Stimulated activated CD8-positive, alpha-beta memory T cell treated with anti-CD3 and anti-CD28 coated beads, Interleukin-15, amount 100 ng/mL, for 1 hour (primary cell): ENCODE results near the gene TSPAN16.

Experiments
- DNase-seq: peaks from one replicate; pipeline ENCODE4 v3.0.0-alpha.2; 2020; ENCODE audit warnings: low read depth

TSPAN16 gene, protein sequence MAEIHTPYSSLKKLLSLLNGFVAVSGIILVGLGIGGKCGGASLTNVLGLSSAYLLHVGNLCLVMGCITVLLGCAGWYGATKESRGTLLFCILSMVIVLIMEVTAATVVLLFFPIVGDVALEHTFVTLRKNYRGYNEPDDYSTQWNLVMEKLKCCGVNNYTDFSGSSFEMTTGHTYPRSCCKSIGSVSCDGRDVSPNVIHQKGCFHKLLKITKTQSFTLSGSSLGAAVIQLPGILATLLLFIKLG

DNA sequence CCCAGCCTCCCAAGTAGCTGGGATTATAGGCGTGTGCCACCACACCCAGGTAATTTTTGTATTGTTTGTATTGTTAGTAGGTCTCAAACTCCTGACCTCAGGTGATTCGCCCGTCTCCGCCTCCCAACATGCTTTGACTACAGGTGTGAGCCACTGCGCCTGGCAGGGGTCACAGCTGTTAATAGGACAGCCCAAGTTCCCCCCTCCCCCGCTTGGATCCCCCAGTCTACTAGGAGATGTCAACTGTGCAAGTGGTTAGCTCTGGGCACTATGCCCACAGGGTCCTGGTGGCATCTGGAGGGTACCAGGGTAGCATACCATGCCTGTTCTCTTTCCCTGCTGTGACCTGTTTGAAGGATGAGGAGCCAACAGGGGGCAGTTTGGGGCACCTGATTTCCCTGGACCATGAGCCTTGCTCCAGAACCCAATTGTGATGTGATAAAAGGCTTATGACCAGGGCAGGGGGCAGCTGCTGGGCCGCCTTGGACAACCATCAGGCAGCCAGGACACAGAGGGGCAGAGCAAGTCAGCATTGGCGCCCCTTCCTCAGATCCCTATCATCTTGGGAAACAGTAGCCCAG is at the start of gene TSPAN16:
Gene TSPAN16, plus strand, starts transcription at position 496 of the 581 bp plus-strand sequence. CDS start 138 bp downstream, outside the sequence.
- DNase-seq, result no peak

DNA sequence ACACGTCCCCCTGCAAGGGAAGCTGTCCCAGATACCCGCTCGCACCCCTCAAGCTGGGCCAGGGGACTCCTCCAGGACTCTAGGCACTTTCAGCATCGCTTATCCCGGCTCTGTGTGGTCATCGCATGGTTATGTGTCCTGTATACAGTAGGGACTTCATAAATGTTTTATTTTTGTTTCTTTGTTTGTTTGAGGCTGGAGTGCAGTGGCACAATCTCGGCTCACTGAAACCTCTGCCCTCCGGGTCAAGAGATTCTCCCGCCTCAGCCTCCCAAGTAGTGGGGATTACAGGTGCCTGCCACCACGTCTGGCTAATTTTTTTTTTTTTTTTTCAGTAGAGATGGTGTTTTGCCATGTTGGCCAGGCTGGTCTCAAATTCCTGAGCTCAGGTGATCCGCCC is 49.0 kb upstream of the TSPAN16 start:
- no peak for DNase-seq

DNA sequence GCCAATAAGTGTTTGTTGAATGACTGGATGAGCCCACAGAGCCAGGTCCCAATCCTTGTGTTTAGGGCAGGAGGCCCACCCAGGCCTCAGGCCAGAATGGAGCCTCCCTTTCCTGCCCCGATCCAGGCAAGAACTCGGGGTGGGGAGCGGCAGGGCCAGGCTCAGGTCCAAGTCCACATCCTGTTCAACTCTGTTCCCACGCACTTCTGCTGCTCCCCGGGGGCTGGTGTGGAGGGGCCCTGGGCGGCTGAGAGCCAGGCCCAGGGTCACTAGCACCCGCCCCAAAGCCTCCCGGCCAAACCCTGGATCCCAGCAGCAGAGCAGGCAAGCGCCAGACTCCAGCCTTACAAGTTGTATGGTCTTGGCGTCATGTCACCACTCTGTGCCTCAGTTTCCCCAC is 48.6 kb upstream of the TSPAN16 start:
- DNase-seq, result no peak

DNA sequence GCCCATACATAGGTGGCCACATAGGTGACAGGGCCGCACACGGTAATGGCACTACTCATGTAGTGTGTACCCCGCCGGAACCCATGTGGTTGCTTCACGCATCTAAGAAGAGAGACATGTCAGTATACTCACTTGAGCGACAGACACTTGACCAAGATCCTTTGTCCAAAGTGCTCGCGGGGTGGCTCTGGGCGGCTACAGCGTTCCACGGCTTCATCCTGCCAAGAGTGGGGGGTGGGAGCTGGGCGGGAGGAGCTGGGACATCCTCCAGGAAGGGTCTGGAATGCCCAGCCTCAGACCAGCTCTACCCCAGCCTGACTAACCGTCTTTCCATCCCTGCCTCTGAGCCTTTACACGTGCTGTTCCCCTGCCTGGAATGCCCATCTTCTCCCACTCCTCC is 48.0 kb upstream of the TSPAN16 start:
- DNase-seq, result no peak

DNA sequence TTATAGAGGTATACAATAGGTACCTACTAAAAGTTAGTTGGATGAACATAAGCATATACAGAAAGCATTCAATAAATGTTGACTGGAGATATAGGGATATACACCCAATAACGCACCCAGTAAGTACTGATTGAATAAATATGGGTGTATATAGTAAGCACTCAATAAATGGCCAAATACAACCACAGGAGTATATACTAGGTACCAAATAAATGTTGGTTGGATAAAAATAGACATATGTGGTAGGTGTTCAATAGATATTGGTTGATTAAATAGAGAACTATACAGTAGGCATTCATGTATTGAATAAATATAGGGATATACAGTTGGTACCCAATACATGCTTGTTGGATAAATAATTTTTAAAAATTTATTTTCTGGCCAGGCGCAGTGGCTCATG is 47.1 kb upstream of the TSPAN16 start:
- DNase-seq, result no peak

DNA sequence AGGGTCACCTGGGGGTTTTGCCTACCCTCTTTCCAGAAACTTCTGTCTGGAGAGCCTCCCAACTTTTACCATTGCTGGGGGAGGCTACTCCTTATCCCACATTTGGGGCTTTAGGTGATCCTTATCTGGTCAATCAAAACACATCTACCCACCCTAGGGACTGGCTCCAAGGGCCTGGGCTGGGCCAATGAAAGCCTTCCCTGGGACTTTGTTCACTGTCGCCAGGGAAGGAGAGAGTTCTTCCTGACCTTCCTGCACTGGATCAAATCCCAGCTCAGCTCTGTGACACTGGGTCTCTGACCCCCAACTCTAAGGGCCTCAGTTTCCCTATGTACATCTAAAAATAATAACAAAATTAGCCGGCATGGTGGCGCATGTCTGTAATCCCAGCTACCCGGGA is 44.7 kb upstream of the TSPAN16 start:
- no peak for DNase-seq

DNA sequence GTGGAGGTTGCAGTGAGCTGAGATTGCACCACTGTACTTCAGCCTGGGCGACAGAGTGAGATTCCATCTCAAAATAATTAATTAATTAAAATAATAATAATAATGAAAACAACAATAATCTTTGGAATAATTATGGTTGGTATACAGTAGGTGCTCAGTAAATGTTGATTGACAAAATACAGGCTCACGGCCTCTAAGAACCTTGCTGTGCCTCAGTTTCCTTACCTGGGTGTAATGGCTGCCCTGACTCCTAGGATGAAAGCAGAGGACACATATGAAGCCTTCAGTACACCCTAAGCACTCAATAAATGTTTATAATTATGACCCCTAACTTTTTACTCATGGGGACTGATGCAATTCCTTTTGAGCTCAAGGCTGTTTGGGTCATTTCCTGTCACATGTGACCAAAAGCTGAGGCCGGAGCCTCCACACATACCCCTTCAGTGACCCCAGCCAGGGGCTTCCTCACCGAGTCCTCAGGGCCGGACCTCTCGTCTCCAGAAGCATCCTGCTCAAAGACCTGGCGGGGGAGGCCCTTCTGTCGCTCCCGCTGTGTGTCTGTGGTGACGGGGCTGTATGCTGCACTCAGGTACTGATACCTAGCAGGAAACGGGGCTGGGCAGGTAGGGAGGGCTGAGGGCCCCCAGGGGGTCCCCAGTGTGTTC is 44.2 kb upstream of the TSPAN16 start:
- DNase-seq, result no peak

DNA sequence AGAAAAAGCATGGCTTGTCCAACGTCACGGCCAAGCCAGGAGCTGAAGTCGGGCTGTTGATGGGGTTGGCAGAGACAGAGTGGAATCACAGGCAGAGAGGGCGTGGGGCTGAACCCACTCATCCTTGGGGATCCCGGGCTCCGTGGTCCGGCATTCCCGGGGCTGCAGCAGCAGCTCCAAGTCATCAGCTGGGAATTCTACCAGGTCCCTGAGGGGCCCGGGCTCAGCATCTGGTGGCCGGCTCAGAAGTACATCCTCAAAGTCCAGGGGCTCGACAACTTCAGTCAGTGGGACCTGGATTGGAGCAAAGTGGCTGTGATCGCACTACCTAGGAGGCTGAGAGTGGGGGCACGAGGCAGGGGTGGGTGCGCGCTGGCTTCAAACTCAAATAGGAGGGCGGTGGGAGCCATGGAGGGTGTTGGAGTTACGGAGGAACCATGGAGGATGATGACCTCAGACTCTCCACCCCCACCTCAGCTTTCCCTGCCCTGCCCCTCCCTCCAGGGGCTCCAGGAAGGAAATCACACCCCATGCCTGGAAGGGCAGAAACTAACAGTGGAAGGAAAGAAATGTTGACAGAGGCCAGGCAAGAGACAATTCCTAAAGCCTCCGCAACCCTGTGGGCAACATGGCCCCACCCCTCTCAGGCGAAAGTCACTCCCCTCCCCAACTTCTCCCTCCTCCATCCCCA is 43.1 kb upstream of the TSPAN16 start:
- DNase-seq, result no peak

DNA sequence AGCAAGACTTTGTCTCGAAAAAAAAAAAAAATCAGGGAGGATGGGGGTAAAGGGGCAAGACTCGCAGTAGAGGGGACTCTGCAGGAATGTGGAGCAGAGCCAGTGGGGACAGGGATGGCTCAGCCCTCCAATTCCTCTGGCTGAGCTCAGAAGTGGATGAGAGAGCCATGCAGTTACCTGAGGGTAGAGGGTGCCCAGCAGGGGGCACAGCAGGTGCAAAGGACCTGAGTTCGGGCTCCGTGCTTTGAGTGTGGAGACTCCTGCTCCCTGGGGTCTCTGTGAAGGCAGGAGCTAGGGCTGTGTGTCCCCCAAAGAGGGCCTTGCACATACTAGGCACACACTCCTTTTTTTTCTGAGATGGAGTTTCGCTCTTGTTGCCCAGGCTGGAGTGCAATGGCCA is 41.3 kb upstream of the TSPAN16 start:
- DNase-seq, result no peak

DNA sequence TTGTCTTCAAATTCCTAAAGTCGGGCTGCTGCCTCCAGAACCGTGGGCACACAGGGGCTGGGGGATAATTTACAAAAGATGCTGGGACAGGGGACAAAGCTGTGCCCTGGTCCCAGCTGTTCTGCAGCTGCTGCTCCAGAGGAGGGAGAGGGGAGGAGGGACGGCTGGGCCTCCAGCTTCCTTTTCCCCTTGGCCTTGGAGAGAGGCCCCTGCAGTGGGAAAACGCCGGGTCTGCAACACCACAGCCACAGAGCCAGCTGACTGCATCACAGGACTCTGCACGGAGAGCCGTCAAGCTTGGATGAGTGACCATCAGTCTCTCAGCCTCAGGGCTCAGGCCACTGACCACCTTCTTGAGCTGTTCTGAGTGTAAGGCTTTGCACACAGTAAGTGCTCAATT is 39.8 kb upstream of the TSPAN16 start:
- DNase-seq, result no peak

DNA sequence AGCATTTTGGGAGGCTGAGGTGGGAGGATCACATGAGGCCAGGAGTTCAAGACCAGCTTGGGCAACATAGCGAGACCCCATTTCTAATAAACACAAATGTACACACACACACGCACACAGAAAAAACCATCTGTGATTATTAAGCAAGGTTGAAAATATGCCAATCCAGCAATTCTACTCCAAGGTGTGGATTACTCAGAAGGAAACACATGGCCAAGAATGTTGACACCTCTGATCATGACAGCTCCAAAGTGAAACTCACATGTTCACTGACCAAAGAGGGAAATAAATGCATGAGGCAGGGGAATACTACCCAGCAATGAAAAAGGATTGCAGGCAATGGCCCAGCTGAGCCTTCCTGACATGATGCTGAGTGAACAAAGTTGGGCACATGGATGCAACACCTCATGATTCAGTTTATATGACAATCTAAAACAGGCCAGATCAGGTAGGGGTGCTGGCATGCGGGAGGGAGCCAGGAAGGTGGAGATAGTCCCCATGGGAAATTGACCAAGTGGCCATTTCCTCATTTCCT is 38.0 kb upstream of the TSPAN16 start:
- no peak for DNase-seq

DNA sequence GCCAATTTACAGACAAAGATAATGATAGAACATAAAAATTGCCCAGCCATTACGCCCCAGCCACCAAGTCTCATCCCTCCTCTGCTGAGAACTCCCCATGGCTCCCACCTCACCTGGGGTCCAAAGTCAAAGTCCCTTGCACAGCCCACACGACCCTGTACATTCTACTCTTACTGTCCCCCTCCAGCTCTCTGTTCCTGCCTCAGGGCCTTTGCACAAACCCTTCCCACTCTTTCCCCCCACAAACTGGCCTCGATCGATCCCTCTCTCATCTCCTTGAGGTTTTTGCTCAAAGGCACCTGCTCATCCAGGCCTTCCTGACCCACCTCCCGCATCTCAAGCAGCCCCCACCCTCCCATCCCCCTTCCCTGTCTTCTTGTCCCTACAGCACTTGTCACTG is 35.0 kb upstream of the TSPAN16 start:
- DNase-seq, result no peak

DNA sequence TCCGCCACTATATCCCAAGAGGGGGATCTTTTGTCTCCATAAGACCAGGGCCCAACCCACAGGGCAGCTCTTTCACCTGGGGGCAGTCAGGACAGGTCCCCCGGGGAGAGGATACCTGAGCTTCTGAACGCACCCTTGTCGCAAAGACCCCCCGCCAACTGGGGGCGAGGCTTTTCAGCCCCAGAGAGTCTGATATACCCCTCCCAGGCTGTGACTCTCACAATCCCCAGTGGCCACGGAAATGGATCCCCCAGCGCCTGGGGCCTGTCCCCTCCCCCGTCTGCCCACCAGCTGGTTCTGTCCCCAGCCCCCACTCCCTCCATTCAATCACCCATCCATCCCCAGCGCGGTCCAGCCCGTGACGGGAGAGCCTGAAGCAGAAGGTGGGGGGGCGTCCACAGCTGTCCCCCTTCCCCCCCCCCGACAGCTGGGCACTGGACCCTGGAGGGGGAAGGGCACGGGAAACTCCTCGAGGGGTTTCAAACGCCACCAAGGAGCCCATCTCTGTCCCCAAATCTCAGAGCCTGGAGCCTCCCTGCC is 34.5 kb upstream of the TSPAN16 start:
- no peak for DNase-seq

DNA sequence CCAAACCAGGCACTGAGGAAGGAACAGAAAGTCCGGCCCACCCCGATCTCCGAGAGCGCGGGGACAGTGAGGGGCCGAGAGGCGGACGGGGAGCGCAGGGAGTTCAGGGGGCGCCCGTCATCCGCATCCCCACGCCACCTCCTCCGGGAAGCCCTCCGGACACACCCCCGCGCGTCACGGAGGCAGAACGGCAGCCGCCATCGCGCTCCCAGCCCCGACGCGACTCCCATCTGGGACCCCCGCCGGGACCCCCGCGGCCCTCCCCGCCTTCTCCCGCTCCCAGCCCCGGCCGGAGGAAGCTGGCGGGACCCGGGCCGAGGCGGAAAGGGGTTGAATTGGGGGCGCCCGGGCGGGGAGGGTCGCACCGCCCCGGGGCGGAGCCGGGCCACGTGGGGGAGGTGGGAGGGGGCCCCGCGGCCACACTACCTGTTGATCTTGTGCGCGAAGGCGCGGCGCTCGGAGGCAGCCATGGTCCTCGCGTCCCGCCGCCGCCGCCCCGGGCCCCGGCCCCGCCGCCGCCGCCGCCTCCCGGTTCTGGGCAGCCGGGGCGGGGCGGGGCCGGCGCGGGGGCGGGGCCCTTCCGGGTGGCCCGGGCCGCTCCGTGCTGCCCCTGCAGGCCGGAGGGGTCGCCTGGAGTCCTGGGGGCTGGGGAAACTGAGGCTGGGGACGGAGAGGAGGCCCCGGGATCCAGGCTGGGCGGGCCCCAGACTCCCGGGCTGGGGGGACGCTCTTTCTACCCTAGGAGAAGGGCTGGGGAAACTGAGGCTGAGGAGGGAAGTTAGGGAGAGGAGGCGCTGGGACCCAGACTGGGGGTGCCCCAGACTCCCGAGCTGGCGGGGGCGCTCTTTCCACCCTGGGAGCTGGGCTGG is 33.8 kb upstream of the TSPAN16 start, which contains the start of gene DOCK6:
Gene DOCK6, minus strand, starts transcription at position 554 of the 869 bp plus-strand sequence. Its CDS starts 84 bp downstream, at position 470.
- no peak for DNase-seq

DNA sequence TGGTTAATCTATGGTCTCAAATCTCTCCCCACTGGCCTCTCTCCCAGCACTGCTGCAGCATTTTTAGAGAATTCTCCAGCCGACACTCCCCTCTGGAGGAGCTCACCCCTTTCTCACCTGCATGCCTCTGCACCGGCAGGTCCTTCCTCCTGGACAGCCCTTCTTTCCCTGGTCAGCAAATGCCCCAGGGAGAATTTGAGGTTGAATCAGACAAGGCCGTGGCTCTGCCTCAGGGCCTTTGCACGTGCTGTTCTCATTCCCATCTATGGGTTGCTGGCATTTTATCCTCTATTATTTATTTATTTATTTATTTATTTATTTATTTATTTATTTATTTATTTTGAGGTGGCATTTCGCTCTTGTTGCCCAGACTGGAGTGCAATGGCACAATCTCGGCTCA is 32.2 kb upstream of the TSPAN16 start:
- no peak for DNase-seq

DNA sequence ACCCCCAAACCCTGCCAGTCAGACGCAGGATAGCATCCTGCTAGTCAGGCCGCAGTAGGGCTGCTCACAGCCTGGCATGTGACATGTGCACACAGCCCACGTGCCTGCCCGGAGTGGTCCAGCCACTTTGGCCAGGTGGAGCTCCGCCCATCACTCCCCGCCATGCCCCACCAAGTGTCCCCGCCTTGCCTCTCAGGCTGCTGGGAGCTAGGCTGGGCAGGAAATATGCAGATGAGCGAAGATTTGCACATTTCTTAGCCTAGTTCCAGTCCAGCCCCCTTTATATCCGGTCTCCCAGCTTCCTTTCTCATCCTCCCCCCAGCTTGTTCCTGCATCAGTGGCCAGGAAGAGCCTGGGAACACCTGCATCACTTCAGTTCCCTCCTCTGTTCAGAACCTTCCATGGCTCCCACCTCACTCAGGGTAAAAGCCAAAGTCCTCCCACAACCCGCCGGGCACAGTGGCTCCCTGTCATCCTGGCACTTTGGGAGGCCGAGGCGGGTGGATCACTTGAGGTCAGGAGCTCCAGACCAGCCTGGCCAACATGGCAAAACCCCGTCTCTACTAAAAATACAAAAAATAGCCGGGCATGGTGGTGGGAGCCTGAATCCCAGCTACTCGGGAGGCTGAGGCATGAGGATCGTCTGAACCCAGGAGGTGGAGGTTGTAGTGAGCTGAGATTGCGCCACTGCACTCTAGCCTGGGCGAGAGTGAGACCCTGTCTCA is 31.3 kb upstream of the TSPAN16 start:
- no peak for DNase-seq

DNA sequence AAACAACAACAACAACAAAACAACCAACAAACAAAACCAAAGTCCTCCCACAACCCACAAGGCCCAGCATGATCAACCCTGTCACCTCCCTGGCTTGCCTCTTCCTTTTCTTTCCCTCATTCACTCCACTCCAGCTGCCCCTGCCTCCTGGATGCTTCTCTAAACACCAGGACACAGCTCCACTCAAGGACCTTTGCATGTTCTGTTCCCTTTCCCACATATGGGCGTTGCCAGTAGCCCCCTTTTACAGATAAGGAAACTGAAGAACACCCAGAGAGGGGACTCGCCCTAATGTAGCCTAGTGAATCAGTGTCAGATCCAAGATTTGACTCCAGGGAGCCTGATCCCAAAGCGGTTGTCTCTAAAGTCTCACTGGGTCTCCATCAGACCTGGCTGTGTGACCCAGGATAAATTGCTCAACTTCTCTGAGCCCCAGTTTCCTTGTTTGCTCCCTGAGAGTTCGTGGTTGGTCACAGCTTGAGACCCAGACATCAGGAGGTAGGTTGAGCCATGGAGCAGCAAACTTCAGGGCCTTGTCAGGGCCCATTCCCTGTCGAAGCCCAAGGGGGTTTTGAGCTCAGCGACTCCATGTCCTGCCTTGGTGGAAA is 30.7 kb upstream of the TSPAN16 start:
- DNase-seq, result no peak

DNA sequence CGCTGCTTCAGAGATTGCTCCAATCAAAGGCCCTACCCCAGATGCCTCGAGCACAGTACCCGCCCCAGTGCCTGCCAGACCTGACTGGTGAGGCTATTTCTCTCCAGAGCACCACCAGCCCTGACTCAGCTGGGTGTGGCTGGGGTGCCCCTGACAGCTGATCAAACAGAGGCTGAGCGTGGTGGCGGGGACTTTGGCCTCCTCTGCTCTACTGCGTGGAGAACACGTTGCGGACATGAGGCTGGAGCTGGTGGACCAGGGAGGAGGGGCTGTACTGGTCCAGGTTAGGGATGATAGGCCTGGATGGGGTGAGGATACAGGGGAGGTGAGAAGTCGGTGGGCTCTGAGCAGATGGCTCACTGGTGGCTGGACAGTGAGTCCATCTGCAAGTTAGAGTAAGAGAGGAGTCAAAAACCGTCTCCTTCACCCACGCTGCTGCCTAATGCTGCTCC is 30.1 kb upstream of the TSPAN16 start:
- DNase-seq, result no peak

DNA sequence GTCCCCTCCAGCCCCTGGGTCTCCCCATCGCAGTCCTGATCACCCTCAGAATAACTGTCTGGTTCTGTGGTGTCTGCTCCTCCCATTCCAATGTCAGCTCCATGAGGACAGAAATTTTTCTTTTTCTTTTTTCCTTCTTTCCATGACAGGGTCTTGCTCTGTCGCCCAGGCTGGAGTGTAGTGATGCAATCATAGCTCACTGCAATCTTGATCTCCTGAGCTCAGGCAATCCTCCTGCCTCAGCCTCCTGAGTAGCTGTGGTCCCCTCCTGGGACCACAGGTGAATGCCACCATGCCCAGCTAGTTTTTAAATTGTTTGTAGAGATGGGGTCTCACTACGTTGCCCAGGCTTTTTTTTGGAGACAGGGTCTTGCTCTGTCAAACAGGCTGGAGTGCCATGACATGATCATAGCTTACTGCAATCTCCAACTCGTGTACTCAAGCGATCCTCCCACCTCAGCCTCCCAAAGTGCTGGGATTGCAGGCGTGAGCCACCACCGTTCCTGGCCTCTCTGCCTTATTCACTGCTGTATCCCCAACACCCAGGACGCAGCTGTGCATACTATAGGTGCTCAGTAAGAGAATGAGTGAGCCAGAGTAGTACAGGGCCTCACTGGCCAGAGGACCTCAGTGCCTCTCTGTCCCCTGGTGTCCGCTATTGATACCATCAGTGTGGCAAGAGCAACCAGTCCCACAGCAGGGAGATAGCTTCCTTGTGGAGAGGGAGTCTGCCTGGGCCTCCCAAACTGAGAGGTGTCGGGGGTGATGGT is 28.5 kb upstream of the TSPAN16 start:
- no peak for DNase-seq
